ENCODE results near the gene CRYBG2. TPM values are rescaled to one million over a fixed set of nuclear protein-coding genes. Genes with fewer than 3 reads are reported as not detected.
A peak's percentile ranks its signal among the peaks of the same experiment; 100 is the strongest.

Gene CRYBG2
- total and polyA plus RNA-seq, 12 donors = 0.03 to 0.64 TPM; not detected in 10

DNA sequence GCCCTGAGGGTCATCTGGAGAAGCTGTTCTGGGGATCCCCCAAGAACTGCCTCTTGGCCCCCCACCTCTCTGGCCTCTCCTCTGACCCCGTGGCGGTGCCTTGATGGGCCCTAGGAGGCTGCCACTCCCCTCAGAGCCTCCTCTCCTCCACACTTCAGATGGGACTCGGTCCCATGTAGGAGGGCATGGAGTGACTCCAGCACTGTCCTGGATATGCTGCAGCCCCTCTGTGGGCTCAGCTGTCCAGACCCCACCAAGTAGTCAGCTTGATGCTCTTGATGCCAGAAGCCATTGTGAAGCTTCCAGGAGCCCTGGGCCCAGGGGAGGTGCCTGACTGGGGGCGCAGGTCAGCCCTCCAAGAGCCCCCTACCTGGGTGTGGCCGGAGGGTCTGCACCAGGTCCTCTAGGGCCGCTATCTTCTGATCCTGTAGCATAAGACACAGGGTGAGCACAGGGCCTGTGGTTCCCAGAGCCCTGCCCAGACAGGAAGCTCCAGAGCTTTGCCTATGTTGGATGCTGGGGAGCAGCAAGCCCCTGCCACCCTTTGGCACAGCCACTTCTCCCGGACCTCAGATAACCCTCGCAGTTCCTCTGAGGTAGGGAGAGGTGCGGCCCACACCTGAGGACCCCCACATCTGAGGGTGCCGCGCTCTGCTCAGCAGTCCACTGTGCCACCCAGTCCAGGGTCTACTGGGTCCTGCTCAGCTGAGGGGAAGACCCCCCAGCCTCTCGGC is 56.7 kb downstream of the CRYBG2 start:
- Histone ChIP-seq H3K4me1 (peaks cover 0 to 23% (median 0%) of the 10 kb centered on the region in 9 donors), H3K27ac (no peak overlapping the region), H3K9me3 (no peaks in the 10 kb centered on the region), H3K4me3 (no peak overlapping the region), H3K36me3 (peaks cover 0 to 16% (median 0%) of the 10 kb centered on the region in 9 donors), H3K27me3 (no peaks in the 10 kb centered on the region)
- ATAC-seq (peak in 1 of 8 donors; percentile 16), DNase-seq (no peak)
- TF ChIP-seq, protein P1, sequence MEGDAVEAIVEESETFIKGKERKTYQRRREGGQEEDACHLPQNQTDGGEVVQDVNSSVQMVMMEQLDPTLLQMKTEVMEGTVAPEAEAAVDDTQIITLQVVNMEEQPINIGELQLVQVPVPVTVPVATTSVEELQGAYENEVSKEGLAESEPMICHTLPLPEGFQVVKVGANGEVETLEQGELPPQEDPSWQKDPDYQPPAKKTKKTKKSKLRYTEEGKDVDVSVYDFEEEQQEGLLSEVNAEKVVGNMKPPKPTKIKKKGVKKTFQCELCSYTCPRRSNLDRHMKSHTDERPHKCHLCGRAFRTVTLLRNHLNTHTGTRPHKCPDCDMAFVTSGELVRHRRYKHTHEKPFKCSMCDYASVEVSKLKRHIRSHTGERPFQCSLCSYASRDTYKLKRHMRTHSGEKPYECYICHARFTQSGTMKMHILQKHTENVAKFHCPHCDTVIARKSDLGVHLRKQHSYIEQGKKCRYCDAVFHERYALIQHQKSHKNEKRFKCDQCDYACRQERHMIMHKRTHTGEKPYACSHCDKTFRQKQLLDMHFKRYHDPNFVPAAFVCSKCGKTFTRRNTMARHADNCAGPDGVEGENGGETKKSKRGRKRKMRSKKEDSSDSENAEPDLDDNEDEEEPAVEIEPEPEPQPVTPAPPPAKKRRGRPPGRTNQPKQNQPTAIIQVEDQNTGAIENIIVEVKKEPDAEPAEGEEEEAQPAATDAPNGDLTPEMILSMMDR (IDR thresholded peaks at IDR 0.05) = no peak
- 90 to 98% methylated on average over 10 to 12 of the region's 12 CpGs for WGBS, 2 donors
- intact Hi-C loops (cut with DNase I) = no loop called here

DNA sequence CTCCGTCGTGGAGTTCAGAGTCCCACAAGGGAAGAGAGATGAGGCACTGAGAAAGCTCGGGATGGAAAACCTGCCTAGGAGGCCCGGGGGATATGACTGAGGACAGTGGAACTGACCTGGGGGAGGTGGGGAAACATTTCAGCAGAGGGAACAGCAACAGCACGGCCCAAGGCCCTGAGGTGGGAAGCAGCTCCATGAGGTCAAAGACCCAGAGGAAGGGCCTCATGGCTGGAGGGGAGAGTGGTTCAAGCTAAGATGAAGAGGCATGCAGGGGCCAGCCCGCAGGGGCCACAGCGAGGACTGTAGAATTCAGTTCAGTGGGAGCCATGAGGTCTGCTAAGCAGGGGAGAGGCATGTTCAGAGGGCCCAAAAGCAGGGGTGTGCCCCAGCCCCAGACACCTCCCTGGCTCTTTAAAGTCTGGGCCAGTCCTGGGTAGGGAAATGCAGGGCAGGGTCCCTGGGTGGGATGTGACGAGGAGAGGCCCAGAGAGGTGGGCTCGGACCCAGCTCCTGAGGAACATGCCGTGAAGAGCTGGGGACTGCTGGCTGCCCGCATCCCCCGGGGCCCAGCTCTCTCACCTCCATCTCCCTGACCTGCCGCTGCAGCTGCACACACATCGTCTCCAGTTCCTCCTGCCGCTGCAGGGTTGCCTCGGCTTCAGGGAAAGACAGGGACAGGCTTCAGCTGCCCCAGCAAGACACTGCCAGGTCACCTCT is 57.4 kb downstream of the CRYBG2 start:
- Histone ChIP-seq H3K36me3 (peaks cover 0 to 16% (median 0%) of the 10 kb centered on the region in 9 donors), H3K27me3 (no peaks in the 10 kb centered on the region), H3K9me3 (no peaks in the 10 kb centered on the region), H3K27ac (no peak overlapping the region), H3K4me3 (no peak overlapping the region), H3K4me1 (peaks cover 0 to 30% (median 2%) of the 10 kb centered on the region in 9 donors)
- DNase-seq = no peak
- ATAC-seq = no peak
- 87 to 92% methylated on average over 16 of the region's 16 CpGs for WGBS, 2 donors
- TF ChIP-seq, protein P1 (IDR thresholded peaks at IDR 0.05) = no peak
- intact Hi-C loops (cut with DNase I) = no loop called here

DNA sequence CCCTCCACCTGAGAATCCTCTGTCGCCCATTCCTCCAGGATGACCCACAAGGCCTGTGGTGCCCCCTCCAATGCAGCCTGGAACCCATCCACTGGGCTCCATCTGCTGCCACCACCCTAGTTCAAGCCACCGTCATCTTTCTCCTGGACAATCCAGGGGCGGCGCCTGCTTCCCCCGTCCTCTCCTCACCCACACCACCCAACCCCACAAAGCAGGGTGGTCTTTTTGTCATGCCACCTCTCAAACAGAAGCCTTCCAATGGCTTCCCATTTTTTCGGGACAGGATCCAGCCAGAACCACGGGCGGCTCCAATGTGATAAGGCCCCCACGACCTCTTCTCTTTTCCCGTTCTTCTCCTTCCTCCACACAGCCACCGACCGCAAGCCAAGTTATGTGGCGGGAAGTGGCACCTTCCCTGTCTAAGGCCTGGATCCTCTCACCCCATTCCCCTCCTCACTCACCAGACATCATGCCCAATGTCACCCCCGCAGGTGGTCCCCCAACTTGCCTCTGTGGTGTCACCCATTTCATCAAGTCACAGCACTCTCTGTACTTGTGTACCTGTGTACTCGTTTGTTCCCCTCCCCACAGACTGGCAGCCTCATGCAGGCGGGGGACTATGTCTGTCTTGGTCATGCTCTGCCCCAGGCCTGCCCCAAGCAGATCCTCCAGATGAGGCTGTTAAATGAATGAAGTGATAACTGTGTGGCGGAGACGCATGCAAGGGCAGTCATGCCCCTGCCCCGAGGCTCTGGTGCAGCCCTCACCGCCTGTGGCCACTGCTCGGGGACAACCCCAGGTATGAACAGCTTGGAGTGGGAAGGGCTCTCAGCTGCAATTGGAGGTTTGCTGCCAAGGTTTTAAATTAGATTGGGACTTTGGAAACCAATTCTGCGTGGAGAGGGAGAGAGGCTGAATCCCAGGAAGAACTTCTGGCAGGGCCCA is 58.5 kb downstream of the CRYBG2 start:
- Histone ChIP-seq H3K27me3 (no peaks in the 10 kb centered on the region), H3K36me3 (peaks cover 0 to 16% (median 0%) of the 10 kb centered on the region in 9 donors), H3K4me3 (no peak overlapping the region), H3K9me3 (no peaks in the 10 kb centered on the region), H3K27ac (no peak overlapping the region), H3K4me1 (peaks cover 0 to 35% (median 8%) of the 10 kb centered on the region in 9 donors)
- ATAC-seq (no peak), DNase-seq (no peak)
- TF ChIP-seq, protein P1 (IDR thresholded peaks at IDR 0.05) = no peak
- intact Hi-C loops (cut with DNase I) = no loop called here
- WGBS, 2 donors = 89 to 91% methylated on average over 22 of the region's 22 CpGs
